Left kidney (tissue), 2 donors: ENCODE data around the gene MRPL52. TPM values are rescaled to one million over a fixed set of nuclear protein-coding genes. Genes with fewer than 3 reads are reported as not detected.

Source experiments
- DNase-seq: peaks from one replicate; pipeline ENCODE4 v3.0.0-alpha.2; 2013
- polyA plus RNA-seq: library from polyadenylated mRNA; unstranded; fragments of 120-200 nt; gene quantifications from one replicate; pipeline ENCODE4 v1.2.1, GENCODE V29; 2013; ENCODE audit not compliant: insufficient read length

MRPL52 gene
- polyA plus RNA-seq, 1 donor: 81.9 TPM

DNA sequence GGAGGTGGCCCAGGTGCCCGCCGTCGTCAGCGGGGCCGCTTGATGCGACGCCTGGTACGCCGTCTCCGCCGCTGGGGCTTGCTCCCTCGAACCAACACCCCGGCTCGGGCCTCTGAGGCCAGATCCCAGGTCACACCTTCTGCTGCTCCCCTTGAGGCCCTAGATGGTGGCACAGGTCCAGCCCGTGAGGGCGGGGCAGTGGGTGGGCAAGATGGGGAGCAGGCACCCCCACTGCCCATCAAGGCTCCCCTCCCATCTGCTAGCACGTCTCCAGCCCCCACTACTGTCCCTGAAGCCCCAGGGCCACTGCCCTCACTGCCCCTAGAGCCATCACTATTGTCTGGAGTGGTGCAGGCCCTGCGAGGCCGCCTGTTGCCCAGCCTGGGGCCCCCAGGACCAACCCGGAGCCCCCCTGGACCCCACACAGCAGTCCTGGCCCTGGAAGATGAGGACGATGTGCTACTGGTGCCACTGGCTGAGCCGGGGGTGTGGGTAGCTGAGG, 47.4 kb downstream of the MRPL52 start:
- DNase-seq: no peak

DNA sequence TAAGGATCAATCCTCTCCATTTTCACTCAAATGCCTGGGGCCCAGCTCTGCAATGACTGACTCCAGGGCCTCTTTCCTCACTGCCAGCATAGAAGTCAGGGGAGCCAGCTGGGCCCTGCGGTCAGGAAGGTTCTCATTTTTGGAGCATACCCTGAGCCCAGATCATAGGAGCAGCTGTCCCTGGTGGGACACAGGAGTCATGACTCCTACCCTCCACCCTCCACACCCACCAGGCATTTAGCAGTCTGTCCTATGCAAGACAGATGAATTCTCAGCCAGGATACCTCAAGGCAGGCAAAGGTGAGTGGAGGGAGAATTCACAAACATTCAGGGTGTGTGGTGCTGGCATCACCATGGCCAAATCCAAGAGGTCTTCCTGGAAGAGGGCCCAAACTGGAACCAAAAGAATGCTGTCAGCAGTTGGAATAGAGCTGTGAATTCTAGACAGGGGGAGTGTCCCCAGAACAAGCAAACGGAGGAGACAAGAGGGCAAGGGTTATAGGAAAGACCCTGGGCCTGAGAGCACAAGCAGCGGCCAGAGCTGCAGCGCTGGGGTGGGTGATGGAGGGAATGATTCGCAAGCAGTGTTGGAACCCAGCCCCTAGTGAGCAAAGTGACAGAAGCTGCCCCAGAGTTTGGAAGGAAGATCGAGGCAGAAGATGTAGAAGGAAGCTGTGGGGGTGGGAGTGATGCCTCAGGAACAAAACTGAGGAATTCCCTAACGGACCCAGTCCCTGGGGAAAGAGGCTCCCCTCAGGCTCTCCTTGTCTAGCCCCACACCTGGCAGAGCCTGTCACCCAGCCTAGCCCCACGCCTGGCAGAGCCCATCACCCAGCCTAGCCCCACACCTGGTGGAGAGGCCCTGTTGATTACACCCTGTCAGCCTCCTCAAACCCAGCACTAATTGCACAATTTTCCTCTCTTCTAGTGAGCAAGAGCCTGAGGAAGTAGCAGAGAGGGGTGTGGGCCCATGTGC, 48.9 kb downstream of the MRPL52 start:
- DNase-seq: no peak

DNA sequence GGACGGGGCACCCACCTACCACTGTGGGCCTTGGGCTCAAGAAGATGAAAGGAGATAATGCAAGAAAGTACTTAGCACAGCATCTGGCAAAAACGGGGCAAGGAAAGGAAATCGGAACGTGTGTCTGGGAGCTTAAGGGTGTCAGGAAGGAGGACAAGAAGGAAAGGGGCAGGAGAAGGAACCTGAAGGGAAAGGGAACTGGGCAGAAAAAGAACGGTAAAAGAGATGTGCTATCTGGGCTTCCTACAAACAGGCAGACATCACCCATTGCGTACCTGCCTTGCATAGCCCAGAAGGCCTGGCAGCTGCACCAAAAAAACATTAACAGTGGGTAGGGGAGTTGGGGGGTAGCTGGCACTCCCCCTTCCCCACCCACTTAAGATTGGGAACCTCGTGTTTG, 52.4 kb downstream of the MRPL52 start:
- no peak for DNase-seq

DNA sequence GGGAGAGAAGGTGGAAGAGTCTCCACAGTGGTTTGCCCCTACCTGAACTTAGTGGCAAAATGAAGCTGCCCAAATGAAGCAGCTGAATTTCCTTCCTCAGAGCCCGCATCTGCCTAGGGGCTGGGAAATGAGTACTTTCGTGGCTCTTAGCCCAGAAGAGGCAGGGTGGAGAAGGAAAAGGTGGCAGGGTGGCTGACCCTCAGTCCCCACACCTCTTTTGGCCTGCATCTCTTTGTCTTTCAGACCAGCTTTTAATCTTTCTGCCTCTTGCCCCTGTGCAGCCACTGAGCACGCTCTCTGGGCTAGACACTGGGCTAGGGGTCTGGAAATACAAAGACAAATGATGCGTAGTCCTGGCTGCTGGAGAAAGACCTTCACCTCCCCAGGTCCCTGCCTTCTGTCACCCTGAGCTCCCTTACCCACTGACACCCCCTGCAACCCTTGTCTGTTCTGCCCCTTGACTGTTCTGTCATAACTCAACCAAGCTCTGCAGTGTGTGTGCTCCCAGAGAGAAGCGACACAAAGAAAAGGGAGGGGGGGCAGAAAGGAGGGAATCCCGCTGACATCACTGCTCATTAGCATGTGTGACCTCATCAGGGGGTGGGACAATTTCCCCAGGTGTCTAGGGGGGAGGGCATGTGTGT, 53.0 kb downstream of the MRPL52 start:
- DNase-seq: peak; percentile 89

DNA sequence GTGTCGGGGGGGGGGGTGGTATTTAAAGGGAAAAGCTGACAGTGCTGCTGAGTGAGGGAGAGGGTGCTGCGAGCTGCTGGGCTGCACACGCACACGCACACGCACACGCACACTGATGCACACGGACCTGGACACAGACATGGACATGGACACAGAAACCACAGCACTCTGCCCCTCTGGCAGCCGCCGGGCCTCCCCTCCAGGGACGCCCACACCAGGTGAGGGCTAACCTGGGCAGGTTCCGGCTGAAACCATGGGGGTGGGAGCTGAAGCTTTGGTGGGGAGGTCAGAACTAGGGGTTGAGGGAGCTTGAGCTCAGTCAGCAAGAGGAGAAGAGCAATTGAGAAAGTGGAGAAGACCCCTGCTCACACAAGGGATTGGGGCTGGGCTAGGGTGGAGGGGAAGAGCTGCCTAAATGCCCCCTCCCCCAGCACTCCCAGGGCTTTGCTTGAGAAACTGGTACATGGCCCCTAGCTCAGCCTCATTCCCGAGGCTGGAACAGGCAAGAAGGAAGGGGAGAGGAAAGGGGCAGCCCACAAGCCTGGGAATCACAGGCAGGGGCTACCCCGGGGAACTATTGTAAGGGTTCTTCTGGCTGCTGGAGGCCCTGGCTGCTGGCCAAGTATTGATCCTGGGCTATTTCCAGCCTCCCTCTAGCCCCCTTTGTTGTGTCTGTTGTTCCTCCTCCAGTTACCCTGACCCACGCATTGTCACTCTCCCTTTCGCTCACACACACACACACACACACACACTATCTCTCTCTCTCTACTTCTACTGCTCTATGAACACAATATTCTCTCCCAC, 53.7 kb downstream of the MRPL52 start, which contains the start of gene REM2:
Gene REM2 (plus strand): TSS at position 50 of the 804 bp plus-strand sequence. CDS start 66 bp downstream, at position 116.
- no peak for DNase-seq

DNA sequence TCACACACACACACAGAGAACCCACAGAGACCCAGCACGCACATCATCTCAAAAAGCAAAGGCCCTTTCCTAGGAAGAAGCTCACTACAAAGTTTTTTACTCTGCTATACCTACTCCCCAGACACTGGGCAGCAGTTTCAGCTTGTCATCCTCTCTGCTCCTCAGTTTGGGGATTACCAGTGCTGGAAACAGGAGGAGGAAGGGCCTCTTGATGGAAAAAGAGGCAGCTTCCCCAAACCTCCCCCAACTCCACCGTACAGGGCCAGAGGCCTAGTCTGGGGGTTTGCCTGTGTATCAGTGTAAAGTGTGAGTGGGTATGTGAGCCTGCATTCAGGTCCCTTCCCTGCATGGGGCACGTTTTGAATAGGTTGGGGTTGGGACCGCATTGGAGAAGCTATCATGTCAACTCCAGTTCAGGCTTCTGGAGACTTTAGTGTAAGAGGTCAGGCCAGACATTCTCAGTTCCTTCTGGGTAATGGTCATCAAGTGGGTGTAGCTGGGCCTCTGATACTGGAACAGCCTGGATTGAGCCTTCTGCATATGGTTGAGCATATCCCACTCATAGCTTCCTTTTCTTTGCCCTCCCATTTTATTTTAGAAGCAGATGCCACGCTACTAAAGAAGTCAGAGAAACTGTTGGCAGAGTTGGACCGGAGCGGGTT, 54.5 kb downstream of the MRPL52 start:
- no peak for DNase-seq

Other genes with a start within 250 kb of the MRPL52 start
- 232 TPM for gene DAD1, start 240.7 kb upstream of the MRPL52 start, polyA plus RNA-seq
- 34.3 TPM for gene ABHD4, start 231.6 kb upstream of the MRPL52 start, polyA plus RNA-seq
- gene OR6J1, start 185.5 kb upstream of the MRPL52 start, polyA plus RNA-seq: 0.32 TPM
- gene OXA1L, start 63.2 kb upstream of the MRPL52 start, polyA plus RNA-seq: 153 TPM
- gene SLC7A7, start 14.5 kb upstream of the MRPL52 start, polyA plus RNA-seq: 112 TPM
- 125 TPM for gene MMP14, start 6.7 kb downstream of the MRPL52 start, polyA plus RNA-seq
- 74.8 TPM for gene LRP10, start 41.9 kb downstream of the MRPL52 start, polyA plus RNA-seq
- gene REM2, start 53.3 kb downstream of the MRPL52 start, polyA plus RNA-seq: 1.9 TPM
- gene RBM23, start 89.3 kb downstream of the MRPL52 start, polyA plus RNA-seq: 132 TPM
- 185 TPM for gene PRMT5, start 99.5 kb downstream of the MRPL52 start, polyA plus RNA-seq
- gene HAUS4, start 127.2 kb downstream of the MRPL52 start, polyA plus RNA-seq: 77.6 TPM
- gene AJUBA, start 152.7 kb downstream of the MRPL52 start, polyA plus RNA-seq: 97.2 TPM
- 22.2 TPM for gene C14orf93, start 180.3 kb downstream of the MRPL52 start, polyA plus RNA-seq
- gene PSMB5, start 205.0 kb downstream of the MRPL52 start, polyA plus RNA-seq: 206 TPM
- gene PSMB11, start 212.3 kb downstream of the MRPL52 start, polyA plus RNA-seq: not detected
- 28.7 TPM for gene CDH24, start 227.6 kb downstream of the MRPL52 start, polyA plus RNA-seq